ENCODE measurements around the gene GLA. TPM values are rescaled to one million over a fixed set of nuclear protein-coding genes. Genes with fewer than 3 reads are reported as not detected.

Gene GLA
- total and polyA plus RNA-seq, 2 donors (not counting 3 experiments of a cell fraction or from before 2014, with no cell fraction given), result 33.0 to 36.8 TPM

- TSS peak; percentile 68 for BruUV-seq (replicated peaks)
- dilution Hi-C loops (cut with MboI; ENCODE audit: extremely low pct_ligation_motif_present, low sequenced_read_pairs), result no loop called here
- intact Hi-C loops (cut with micrococcal nuclease), result loop anchor here (1.0 to 5.0 kb wide), 3 partner anchors 17 to 749 kb away; partner anchors contain the start of genes HNRNPH2, SRPX2 and TIMM8A
- Histone ChIP-seq H3K27me3 (ENCODE audit: control insufficient read depth in 2 of 2, insufficient read depth in 2 of 2, low read length in 2 of 2) (no peaks in the 10 kb centered on the region), H2AFZ (ENCODE audit: low read depth, low read length) (peak within 1 kb of the TSS; percentile 82), H3K9me3 (replicated peaks; ENCODE audit: control insufficient read depth, insufficient read depth, low read length) (no peaks in the 10 kb centered on the region), H3K36me3 (ENCODE audit: control insufficient read depth in 2 of 2, extremely low read depth in 1 of 2, insufficient read depth in 2 of 2, low read length in 2 of 2) (no peaks in the 10 kb centered on the region), H3K9ac (replicated peaks; ENCODE audit: extremely low read depth, insufficient read depth, low read length) (peak within 1 kb of the TSS; percentile 96), H3K4me1 (ENCODE audit: control insufficient read depth, extremely low read depth, insufficient read depth, low read length) (peaks cover 19% of the 10 kb centered on the region), H3K9me1 (replicated peaks; ENCODE audit: control insufficient read depth, extremely low read depth, insufficient read depth, low read length) (no peaks in the 10 kb centered on the region), H3K27ac (ENCODE audit: insufficient read depth, low read depth, low read length) (peak within 1 kb of the TSS; percentile 84), H3K79me2 (ENCODE audit: control insufficient read depth, insufficient read depth, low read length) (peaks cover 29% of the 10 kb centered on the region), H4K20me1 (replicated peaks; ENCODE audit: control insufficient read depth, extremely low read depth, insufficient read depth, low read length) (no peaks in the 10 kb centered on the region), H3K4me3 (replicated peaks in 1 of 3; ENCODE audit: insufficient read depth in 1 of 3, low read depth in 1 of 3, low read length in 3 of 3) (peak within 1 kb of the TSS; percentile 61 to 92 (median 87)), H3K4me2 (ENCODE audit: insufficient read depth, low read length) (peak within 1 kb of the TSS; percentile 96)
- CTCF ChIA-PET, result interaction anchor here (0.6 to 2.2 kb wide), 6 partner anchors 13 to 42 kb away, joined by 3 to 6 read pairs (median 4); partner anchors contain the start of genes GLA and TIMM8A
- POLR2A ChIA-PET, result interaction anchor here (0.6 to 1.4 kb wide), 6 partner anchors 11 to 159 kb away, joined by 3 to 14 read pairs (median 3); partner anchors contain the start of genes ARMCX1 and TIMM8A
- DNase-seq (ENCODE audit: low read depth, low spot score), result peak; percentile 91
- peak; percentile 96 for TF ChIP-seq POLR2A (IDR thresholded peaks at IDR 0.05; ENCODE audit: low read depth, low read length)
- TF ChIP-seq MAX (IDR thresholded peaks at IDR 0.05; ENCODE audit: insufficient read depth, insufficient read length), result peak; percentile 12
- no peak for TF ChIP-seq FOS (IDR thresholded peaks at IDR 0.05; ENCODE audit: borderline replicate concordance, insufficient read depth, low read length)
- TF ChIP-seq, protein P1, sequence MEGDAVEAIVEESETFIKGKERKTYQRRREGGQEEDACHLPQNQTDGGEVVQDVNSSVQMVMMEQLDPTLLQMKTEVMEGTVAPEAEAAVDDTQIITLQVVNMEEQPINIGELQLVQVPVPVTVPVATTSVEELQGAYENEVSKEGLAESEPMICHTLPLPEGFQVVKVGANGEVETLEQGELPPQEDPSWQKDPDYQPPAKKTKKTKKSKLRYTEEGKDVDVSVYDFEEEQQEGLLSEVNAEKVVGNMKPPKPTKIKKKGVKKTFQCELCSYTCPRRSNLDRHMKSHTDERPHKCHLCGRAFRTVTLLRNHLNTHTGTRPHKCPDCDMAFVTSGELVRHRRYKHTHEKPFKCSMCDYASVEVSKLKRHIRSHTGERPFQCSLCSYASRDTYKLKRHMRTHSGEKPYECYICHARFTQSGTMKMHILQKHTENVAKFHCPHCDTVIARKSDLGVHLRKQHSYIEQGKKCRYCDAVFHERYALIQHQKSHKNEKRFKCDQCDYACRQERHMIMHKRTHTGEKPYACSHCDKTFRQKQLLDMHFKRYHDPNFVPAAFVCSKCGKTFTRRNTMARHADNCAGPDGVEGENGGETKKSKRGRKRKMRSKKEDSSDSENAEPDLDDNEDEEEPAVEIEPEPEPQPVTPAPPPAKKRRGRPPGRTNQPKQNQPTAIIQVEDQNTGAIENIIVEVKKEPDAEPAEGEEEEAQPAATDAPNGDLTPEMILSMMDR (IDR thresholded peaks at IDR 0.05; ENCODE audit: extremely low read depth in 1 of 2, insufficient read depth in 1 of 2, low read depth in 1 of 2, low read length in 2 of 2), result peak; percentile 68 to 73
- TF ChIP-seq POLR2AphosphoS5 (IDR thresholded peaks at IDR 0.05; ENCODE audit: insufficient read depth, low read depth, low read length), result peak; percentile 91
- FAIRE-seq, result peak; percentile 82
These were observed 16.8 kb downstream of the GLA start, which contains the start of gene RPL36A for GRCh38 chrX:101390664-101391525. Gene RPL36A (plus strand): TSS chrX:101391011. CDS start chrX:101391044, 33 bp downstream.
